ENCODE measurements around the gene KCNA2.

Gene KCNA2

DNA sequence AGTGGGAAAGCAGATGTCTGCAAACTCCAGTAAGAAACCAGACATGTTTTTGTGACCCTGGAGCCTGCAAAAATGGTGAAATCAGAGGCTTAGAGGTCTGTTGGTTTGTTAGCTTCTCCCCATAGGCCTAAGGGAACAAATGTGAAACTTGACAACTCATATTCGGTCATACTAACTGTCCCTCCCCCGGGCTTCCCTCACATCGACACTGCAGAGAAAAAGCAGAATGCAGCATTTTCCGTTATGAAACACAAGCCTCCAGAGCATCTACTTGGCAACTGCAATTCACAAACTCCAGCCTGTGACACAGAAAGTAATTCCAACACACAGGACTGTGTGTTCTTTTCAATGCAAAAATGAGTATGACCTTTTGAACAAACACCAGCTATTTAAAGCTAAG lies 3.7 kb downstream of the KCNA2 start:
- DNase-seq (ENCODE audit: low read depth in 2 of 2): no peak

DNA sequence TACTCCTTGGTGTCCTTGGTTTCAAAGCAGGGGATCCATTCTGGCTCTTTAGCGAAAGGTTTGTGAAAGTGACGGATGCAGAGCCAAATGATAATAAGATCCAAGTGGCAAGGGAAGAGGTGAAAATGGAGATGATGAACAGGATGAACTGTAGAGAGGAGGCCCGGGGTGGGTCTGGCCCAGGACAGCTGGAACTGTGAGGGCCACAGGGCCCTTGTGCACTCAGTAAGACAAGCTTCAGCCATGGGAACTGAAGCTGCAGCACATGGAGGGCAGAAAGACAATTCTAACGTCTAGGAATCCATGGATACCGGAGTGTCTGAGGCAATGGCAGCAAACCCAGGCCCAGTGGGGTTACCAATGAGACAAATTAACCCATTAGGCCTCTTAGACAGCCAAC lies 4.8 kb downstream of the KCNA2 start:
- no peak for DNase-seq (ENCODE audit: low read depth in 2 of 2)

DNA sequence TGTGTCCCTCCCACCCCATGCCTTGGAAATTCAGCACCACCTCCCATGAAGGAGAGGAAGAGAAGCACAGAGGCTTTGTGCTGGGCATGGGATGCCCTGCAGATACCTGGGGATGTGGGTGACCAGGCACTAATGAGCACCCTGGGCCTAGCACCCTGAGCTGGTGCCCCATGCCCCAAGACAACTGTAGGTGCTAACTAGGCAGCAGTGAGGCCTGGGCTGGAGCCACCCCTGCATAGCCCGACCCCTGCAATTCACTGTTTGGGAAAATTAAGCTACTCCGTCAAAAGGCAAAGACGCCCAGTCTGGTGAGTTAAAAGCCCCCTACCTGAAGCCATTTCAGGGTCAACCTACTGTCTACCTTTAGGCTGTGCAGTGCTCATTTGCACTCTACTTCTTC lies 5.4 kb downstream of the KCNA2 start:
- no peak for DNase-seq (ENCODE audit: low read depth in 2 of 2)

DNA sequence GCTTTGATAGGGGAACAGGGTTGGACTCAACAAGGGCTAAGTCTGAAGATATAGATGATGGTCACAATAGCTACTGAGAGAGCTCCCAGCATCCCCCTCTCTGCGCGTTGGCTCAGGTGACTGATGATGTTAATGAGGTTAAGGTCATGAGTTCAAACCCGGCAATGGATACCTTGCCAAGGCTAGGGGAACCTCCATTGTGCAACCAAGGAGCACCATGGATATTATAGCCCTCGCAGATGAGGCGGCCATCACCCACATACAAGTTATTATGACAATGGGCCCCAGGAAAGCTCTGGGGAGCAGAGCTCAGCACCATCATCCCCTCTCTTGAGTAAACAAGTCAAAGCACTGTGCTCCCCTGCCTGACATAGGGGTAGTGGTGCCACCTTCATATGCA lies 8.2 kb downstream of the KCNA2 start:
- no peak for DNase-seq (ENCODE audit: low read depth in 2 of 2)

DNA sequence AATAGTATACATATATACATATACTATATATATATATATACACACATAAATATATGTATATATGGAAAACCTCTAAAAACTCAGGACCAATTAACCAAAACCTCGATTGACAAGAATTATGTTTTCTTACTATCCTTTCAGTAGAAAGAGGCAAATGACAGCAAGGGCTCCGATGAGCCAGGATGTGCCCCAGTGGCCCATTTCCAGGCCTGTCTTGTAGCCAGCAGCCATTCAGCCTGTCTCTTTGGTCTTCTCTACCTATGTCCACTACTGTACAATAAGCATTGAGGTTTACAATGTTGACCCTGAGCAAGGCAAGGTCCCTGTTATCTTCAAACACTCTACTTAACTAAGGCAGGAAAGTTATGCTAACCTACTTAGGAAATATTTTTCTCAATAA lies 9.8 kb downstream of the KCNA2 start:
- DNase-seq (ENCODE audit: low read depth in 2 of 2): no peak

DNA sequence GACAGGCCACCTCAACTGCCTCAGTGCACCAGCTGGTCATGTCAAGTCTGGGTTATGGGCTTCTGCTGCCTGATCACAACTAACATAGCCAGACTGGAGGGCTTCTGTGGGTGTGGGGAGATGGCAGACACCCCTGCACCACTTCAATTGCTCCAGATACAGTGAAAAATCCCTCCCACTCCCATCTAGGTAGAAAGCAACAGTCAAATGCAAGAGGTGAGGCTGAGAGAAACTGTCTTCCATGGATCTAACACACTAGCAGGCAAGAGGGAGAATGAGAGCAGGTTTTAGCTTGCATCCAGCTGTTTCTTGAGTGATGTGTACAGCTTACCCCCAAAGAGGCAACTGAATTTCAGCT lies 10.8 kb downstream of the KCNA2 start:
- no peak for DNase-seq (ENCODE audit: low read depth in 2 of 2)

DNA sequence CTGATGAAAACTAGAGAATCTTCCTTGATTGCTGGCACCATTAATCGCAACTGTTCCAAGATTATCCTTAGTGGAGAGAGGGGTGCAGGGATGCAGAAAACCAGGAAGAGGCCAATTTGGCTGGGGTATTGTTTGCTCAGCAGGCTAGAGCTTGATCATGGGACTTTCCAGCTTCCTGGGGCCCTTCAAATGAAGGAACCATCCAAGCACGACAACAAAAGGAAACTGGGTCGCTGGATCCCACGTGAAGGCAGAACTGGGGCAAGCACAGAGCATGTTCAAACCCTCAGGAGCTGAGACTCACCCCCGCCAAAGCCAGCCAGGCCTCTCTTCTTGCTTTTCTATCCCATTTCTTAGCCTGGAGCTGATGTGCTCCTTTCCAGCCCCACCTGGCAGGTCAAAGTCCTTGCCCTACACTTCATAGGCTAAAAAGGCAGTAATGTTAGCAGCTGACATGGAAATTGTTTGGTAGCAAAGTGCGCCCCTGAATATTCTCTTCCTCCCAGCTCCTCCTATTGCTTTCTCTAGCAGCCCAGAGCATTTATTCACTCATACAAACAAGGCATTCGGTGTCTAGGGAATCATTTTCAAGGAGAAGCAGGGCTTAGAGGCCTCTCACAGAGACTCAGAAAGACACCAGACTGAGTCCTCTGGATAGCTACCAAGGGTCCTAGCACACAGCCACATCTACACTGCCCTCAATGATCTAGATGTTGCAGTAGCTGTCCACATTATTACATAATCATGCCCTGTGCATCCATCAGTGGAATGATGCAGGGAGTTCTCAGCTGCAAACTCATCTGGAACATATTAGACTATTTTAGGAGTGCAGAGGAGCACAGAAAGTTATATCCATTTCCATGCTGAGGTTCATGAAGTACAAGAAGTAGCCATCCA lies 11.5 kb downstream of the KCNA2 start:
- DNase-seq (ENCODE audit: low read depth in 2 of 2): no peak

DNA sequence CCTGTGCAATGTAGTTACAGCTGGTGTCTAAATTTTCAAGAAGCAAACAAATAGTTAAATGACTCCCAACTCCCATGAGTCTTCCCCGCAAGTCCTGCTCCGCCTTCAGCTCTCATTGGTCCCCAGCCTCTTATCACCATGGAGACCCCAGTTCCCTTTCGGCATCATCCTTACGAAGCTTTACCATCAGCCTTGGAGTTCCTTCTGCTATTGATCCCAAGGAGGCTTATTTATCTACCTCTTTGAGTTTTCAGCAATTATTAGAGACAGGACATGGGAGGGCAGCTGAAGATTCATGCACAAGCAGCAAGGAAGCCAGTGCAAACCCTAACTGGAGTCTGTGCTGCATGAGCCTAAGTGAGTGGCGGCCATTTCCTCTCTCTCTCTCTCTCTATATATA lies 12.3 kb downstream of the KCNA2 start:
- no peak for DNase-seq (ENCODE audit: low read depth in 2 of 2)

DNA sequence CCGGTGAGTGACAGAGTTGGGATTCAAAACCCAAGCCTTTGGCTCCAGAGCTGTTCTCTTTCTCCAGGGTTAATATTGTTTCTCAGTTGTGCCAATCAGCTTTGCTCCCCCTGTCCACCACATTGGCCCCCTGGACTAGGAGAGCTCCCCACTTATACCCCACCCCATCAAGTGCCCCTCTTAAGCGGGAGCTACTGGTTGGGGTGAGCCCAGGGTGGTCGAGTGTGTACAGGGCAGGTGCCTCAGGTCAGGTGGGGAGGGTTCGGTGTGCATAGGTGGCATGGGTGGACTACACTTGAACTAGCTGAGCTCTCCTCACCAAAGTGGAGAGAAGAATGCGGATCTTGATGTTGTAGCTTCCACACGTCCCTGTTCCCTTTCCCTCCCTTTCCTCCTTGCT lies 14.2 kb downstream of the KCNA2 start:
- DNase-seq (ENCODE audit: low read depth in 2 of 2): no peak

DNA sequence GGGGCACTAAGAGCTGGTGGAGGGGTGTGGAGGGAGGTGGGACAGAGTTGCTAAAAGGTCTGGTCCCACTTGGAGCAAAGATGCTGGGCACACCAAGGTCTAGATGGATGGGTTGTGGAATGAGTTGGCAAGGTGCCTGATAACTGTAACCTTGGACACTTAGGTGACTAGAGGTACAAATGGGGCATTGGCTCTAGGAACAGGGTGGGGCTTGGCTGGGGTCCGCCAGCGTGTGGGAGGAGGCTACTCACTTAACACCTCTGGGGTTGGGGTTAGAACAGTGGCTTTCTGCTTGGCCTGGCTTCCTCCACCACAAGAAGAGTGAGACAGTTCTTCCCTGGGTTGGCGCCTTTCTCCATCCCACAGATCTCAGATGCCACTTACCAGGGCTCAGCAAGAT lies 17.2 kb downstream of the KCNA2 start:
- no peak for DNase-seq (ENCODE audit: low read depth in 2 of 2)

DNA sequence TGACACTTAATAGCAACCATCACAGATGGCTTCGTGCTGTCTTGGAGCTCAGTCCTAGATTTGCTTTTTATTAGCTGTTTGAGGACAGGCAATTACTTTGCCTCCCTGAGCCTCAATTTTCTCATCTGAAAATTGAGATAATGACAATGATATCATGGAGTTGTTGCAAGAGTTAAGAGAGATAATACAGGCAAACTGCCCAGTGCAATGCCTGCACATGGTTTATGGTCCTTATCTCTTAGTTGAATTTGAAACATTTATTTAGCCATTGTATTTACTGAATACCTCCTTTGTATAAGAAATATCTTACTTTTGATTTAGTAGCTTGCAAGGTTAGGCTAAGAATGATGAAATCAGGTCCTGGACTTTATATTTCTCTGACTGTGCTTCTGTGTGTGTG lies 17.7 kb downstream of the KCNA2 start:
- DNase-seq (ENCODE audit: low read depth in 2 of 2): no peak

DNA sequence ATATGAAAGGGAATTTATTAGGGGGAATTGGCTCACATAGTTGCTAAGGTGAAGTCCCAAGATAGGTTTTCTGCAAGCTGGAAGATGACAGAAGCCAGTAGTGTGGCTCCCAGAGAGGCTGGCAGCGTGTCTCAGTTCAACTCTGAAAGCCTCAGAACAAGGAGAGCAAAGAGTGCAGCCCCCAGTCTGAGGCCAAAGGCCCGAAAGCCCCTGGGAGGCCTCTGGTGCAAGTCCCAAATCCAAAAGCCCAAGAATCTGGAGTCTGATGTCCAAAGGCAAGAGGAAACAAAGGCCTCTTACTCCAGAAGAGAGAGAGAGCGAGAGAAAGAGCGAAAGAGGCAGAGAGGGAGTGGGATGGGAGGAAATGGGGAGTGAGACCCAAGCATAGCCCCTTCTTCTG lies 18.3 kb downstream of the KCNA2 start:
- DNase-seq (ENCODE audit: low read depth in 2 of 2): no peak

DNA sequence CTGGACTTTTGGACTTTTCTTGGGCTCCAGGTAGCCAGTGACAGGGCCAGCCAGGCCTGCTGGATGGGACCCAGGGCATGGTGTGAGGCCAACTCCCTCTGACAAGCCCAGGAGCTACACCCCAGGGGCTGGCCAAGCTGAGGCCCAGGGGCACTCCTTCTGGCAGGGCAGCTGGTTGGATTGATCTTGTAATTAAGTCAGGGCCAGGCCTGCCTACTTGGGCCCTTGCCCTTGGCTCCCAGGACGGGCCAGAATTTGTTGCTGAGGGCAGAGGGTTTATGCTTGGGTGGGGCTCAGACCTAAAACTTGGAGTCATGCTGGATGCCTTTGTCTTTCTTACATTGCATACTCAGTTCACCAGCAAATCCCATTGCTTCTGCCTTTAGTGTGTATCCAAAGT lies 20.7 kb downstream of the KCNA2 start:
- no peak for DNase-seq (ENCODE audit: low read depth in 2 of 2)

DNA sequence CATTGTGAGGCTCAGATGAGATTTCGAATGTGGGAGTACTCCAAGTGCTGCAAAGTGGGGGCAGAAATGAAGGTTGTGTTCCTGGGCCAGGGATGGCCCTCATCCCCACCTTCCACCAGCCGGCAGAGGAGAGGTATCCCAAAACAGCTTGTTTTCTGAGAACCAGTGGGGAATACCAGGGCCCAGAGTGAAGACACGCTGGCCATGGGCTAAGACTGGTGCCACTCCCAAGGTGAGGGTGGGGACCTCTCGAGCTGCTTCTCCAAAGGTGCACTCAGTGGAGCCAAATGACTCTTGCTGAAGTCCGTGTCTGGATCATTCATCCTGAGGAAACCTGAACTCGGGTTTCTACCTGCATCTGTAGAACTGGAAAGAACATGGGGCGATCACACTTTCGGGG lies 22.1 kb downstream of the KCNA2 start:
- DNase-seq (ENCODE audit: low read depth in 2 of 2): no peak

DNA sequence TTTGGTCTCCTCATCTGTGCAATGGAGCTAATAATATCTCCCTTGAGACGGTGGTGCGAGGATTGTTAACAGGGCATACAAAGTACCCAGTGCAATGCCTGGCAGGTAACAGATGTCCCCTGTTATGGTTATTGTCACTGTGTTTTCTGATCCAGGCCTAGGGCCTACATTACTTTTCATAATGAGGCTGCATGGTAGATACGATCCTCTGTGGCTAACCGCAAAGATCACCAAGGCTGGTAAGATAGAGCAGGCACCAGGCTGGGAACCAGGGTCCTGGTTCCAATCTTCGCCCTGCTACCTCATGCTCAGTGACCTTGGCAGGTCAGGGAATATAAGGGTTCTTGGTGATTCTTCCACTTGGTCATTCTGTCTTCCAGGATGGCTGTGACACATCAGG lies 22.7 kb downstream of the KCNA2 start:
- no peak for DNase-seq (ENCODE audit: low read depth in 2 of 2)

DNA sequence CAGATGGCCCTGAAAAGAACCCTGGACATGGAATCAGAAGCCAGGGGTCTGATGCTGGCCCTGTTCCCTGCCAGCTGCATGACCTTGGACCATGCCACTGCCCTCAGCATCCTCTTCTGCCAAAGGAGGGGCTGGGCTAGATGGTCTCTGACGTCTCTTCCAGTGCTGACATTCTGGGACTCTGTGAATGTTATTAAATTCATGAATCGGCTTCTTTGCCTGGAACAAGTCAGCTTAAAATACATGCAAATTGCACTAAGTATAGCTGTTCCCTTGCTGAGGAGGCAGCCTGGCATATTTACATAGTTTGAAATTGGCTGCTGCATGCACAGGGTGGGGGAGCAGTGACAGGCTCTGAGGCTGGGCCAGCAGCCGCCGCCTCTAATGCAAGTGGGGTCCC lies 23.8 kb downstream of the KCNA2 start:
- no peak for DNase-seq (ENCODE audit: low read depth in 2 of 2)

DNA sequence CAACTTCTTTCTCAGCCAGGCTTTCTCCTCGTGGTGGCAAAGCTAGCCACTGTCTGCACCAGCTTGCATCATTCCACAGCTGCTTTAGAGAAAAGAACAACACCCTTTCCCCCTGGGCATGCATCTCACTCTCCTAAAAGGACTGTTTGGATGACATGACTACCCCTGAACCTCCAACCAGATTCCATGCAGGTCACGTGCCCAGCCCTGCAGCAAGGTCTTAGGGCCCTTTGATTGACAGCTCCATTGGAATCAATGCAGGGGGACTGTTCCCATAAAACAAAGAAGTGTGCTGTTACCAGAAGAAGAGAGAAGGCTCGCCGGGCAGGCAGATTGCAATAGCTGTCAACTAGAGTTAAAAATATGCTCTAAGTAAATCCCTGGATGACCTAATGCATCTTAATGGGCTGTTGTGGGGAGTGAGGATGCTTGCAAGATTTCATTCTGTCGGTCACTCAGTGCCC lies 24.4 kb downstream of the KCNA2 start:
- DNase-seq (ENCODE audit: low read depth in 2 of 2): no peak

DNA sequence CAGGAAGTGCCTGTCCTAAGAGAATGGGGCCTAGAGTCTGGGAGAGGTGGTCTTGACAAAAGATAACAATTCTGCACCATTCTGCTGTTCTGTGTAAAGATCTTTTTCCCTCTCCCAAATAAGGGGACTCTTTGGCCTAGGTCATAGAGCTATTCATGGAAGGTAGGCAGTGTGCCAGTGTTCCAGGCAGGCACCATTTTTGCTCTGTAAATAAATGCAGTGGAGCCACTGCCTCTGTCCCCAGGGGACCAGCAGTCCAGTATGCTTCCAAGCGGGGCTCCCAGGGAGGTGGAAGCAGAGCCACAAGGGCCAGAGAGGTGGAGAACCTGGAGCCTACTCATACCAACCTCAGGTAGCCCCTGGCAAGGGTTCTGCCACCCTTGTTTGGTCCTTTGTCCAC lies 25.9 kb downstream of the KCNA2 start:
- DNase-seq (ENCODE audit: low read depth in 2 of 2): no peak

DNA sequence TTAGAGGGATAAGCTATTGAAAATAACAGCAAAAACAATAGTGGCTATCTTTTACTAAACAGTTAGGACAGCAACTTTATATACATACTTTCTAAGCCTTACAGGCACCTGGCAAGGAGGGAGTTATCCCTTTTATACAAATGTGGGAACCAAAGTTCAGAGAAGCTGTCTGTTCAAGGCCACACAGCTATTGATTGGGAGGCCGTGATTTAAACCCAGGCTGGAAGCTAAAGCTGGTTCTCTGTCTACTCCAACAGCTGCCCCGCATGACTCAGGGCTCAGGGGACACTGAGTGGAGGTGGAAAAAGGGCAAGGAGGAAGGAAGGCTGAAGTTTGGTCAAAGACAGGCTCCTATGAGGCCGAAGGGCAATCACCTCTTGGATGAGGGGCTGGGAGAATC lies 26.7 kb downstream of the KCNA2 start:
- no peak for DNase-seq (ENCODE audit: low read depth in 2 of 2)

DNA sequence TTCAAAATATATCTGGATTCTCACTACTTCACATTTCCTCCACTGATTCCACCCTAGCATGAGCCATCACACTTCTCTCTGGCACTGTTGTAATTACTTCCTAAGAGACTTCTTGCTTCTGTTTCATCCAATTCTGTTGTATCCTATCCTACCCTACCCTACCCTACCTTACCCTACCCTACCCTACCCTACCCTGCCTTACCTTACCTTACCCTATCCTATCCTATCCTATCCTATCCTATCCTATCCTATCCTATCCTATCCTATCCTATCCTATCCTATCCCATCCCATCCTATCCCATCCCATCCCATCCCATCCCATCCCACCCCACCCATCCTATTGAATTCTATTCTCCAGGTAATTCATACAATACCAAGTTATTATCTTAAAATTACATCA lies 29.7 kb downstream of the KCNA2 start:
- DNase-seq (ENCODE audit: low read depth in 2 of 2): no peak

DNA sequence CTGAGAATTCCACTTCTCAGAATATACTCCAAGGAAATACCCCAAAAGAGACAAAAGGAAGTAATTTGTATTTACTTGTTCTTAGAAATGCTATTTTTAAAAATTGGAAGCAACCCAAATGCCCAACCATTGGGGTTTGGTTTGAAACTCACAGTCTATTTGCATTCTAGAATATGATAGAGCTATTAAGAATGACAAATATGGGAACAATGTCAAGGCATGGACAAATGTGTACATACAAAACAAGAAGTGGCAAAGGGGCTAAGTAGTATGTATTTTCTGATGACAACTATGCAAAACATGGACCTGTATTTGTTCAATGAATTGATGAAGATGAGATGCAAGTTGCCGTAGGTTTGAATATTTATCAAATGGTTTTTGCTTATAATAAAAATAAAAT lies 32.8 kb downstream of the KCNA2 start:
- no peak for DNase-seq (ENCODE audit: low read depth in 2 of 2)

DNA sequence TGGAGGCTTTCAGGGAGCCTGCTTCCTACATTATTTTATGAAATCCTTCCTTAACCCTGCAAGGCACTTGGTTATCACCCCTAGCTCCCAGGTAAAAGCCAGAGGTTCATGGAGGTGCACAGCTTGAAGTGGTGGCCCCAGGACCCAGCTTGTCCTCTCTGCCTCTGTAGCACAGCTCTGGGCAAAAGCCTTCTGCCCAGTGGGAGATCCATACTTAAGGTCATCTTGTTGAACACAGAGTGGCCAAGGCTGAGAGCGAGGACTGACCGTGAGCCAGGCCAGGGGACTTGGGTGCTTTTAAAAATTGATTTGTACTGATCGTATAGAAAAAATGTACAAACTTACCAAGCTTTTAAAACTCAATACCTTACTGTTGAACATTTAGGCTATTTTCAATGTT lies 33.4 kb downstream of the KCNA2 start:
- no peak for DNase-seq (ENCODE audit: low read depth in 2 of 2)

DNA sequence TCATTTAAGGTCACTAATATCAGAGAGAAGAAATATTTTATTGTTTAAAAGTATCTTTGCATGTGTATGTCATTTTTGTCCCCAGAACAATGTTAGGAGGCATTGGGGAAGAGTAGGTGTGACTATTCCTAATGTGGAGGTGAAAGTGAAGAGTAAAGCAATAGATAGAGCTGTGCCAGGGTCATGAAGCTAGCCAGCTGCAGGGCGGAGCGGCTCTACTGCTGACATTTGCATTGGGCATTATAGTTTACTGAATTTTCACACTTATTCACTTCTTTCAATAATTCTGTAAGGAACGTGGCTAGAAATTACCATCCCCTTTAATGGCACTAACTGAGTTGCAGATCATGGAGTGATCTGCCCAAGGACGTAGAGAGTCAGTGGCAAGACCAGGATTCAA lies 35.3 kb downstream of the KCNA2 start:
- no peak for DNase-seq (ENCODE audit: low read depth in 2 of 2)

DNA sequence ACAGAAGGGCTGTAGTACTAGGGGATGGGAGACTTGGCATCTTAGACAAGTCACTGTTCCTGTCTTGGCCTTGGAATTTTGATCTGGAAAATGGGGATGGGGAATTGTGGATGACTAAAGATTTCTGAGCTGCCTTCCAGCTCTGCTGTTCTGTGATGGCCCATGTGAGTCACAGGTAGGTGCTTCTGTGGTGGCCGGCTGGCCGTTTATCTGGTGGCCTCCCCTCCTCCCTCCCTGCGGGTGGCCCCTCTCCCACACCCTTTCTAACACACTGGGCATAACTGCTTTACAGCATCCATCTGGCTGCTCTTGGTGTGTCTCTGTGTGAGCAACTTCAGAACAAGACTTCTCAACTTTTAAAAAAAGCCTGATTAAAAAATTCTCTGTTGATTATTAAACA lies 35.9 kb downstream of the KCNA2 start:
- DNase-seq (ENCODE audit: low read depth in 2 of 2): no peak
